ENCODE measurements around the gene FUT9.

The FUT9 gene

DNA sequence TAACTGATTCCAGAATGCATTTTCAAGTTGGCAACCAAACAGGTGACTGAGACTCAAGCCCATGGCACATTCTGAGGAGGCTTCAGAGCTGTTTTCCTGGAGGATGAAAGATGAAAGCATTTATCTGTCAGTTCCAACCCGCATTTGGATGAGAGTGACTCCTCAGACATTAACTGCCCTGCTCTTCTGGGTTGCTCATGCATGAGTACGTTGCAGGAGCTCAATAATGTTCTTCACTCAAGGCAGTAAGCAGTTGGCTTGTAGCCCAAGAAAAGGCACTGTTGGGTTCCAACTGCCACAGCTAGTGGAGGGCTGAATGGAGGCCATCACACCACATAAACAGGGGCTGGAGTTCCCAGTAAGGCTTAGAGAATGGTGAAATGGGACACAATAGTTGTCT lies 155.3 kb downstream of the FUT9 start:
- H3F3A ChIP-seq (ENCODE audit: insufficient read depth, low read length) = no peaks in the 10 kb centered on the region
- no peak overlapping the region for H3K27ac ChIP-seq (ENCODE audit: low read length)
- no peak for DNase-seq
- H3K27me3 ChIP-seq (replicated peaks; ENCODE audit: insufficient read depth, low read length) = no peaks in the 10 kb centered on the region
- H3K36me3 ChIP-seq (replicated peaks; ENCODE audit: insufficient read depth, low read length) = no peaks in the 10 kb centered on the region
- H3K9me3 ChIP-seq (replicated peaks; ENCODE audit: insufficient read depth, low read length) = no peaks in the 10 kb centered on the region
- H3K4me1 ChIP-seq (ENCODE audit: low read length) = no peaks in the 10 kb centered on the region
- H3K9me2 ChIP-seq (replicated peaks; ENCODE audit: insufficient read depth, low read length) = no peaks in the 10 kb centered on the region
- H3K79me2 ChIP-seq (ENCODE audit: low read length) = no peaks in the 10 kb centered on the region
- no peak overlapping the region for H3K4me3 ChIP-seq (ENCODE audit: low read length)
- TF ChIP-seq EZH2phosphoT487 (IDR thresholded peaks at IDR 0.05; ENCODE audit: low read length) = no peak
- TF ChIP-seq EZH2 (optimal IDR thresholded peaks at IDR 0.05; ENCODE audit: low read depth, low read length) = no peak
- TF ChIP-seq, protein P1, sequence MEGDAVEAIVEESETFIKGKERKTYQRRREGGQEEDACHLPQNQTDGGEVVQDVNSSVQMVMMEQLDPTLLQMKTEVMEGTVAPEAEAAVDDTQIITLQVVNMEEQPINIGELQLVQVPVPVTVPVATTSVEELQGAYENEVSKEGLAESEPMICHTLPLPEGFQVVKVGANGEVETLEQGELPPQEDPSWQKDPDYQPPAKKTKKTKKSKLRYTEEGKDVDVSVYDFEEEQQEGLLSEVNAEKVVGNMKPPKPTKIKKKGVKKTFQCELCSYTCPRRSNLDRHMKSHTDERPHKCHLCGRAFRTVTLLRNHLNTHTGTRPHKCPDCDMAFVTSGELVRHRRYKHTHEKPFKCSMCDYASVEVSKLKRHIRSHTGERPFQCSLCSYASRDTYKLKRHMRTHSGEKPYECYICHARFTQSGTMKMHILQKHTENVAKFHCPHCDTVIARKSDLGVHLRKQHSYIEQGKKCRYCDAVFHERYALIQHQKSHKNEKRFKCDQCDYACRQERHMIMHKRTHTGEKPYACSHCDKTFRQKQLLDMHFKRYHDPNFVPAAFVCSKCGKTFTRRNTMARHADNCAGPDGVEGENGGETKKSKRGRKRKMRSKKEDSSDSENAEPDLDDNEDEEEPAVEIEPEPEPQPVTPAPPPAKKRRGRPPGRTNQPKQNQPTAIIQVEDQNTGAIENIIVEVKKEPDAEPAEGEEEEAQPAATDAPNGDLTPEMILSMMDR (IDR thresholded peaks at IDR 0.05; ENCODE audit: low read length) = no peak
- H4K20me1 ChIP-seq (ENCODE audit: insufficient read depth, low read length) = no peaks in the 10 kb centered on the region
- no peak overlapping the region for H2AFZ ChIP-seq (ENCODE audit: low read length)
- no peak overlapping the region for H3K4me2 ChIP-seq (ENCODE audit: low read depth, low read length)
- H3K9ac ChIP-seq (ENCODE audit: low read length) = no peak overlapping the region

DNA sequence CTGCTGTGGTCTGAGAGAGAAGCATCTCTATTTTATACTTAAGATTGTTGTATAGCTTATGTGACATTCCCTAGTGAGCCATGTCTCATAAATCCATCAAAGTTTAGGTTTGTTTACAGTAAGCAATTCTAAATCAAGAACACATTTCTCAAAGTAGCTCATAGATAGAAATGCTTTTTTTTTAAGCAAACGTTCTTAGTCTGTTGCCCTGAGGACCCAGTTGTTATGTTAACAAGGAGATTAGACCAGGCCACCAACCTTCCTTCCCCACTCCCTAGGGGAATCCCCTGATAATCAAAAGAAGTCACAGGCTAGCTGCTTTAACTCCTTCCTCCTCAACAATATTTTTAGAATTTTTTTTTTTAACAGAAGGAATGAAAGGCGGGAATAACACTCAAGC lies 169.0 kb downstream of the FUT9 start:
- no peaks in the 10 kb centered on the region for H3F3A ChIP-seq (ENCODE audit: insufficient read depth, low read length)
- no peaks in the 10 kb centered on the region for H4K20me1 ChIP-seq (ENCODE audit: insufficient read depth, low read length)
- no peaks in the 10 kb centered on the region for H3K4me1 ChIP-seq (ENCODE audit: low read length)
- H3K4me3 ChIP-seq (ENCODE audit: low read length) = no peak overlapping the region
- H3K79me2 ChIP-seq (ENCODE audit: low read length) = no peaks in the 10 kb centered on the region
- no peaks in the 10 kb centered on the region for H3K9me2 ChIP-seq (replicated peaks; ENCODE audit: insufficient read depth, low read length)
- no peak for DNase-seq
- H3K9ac ChIP-seq (ENCODE audit: low read length) = no peak overlapping the region
- H3K27ac ChIP-seq (ENCODE audit: low read length) = no peak overlapping the region
- H3K36me3 ChIP-seq (replicated peaks; ENCODE audit: insufficient read depth, low read length) = no peaks in the 10 kb centered on the region
- H3K4me2 ChIP-seq (ENCODE audit: low read depth, low read length) = no peak overlapping the region
- H3K27me3 ChIP-seq (replicated peaks; ENCODE audit: insufficient read depth, low read length) = no peaks in the 10 kb centered on the region
- H2AFZ ChIP-seq (ENCODE audit: low read length) = no peak overlapping the region
- TF ChIP-seq EZH2 (optimal IDR thresholded peaks at IDR 0.05; ENCODE audit: low read depth, low read length) (no peak), EZH2phosphoT487 (IDR thresholded peaks at IDR 0.05; ENCODE audit: low read length) (no peak)
- TF ChIP-seq, protein P1 (IDR thresholded peaks at IDR 0.05; ENCODE audit: low read length) = no peak
- H3K9me3 ChIP-seq (replicated peaks; ENCODE audit: insufficient read depth, low read length) = no peaks in the 10 kb centered on the region

DNA sequence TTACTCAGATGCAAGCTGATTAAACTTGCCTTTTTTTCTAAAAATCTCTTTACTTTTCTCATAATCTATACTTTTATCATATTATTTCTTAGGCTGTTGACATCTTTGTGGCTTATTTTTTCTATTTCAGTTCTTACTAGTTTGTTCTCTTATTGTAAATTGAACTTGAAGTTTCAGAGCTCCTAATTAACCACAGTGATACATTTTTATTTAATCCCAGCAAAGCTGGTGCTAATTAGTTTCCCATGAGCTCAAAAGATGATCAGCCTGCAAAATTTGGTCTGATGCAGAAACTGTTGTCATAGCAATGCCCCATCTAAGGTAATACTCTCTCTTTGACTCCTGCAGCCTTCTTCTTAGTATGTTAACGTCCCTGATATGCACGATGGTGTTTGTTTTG lies 170.3 kb downstream of the FUT9 start:
- no peak for TF ChIP-seq EZH2 (optimal IDR thresholded peaks at IDR 0.05; ENCODE audit: low read depth, low read length)
- TF ChIP-seq, protein P1 (IDR thresholded peaks at IDR 0.05; ENCODE audit: low read length) = no peak
- no peak for TF ChIP-seq EZH2phosphoT487 (IDR thresholded peaks at IDR 0.05; ENCODE audit: low read length)
- H3K4me2 ChIP-seq (ENCODE audit: low read depth, low read length) = no peak overlapping the region
- no peak overlapping the region for H3K4me3 ChIP-seq (ENCODE audit: low read length)
- no peaks in the 10 kb centered on the region for H3K79me2 ChIP-seq (ENCODE audit: low read length)
- H3K27ac ChIP-seq (ENCODE audit: low read length) = no peak overlapping the region
- H3K9ac ChIP-seq (ENCODE audit: low read length) = no peak overlapping the region
- H4K20me1 ChIP-seq (ENCODE audit: insufficient read depth, low read length) = no peaks in the 10 kb centered on the region
- no peaks in the 10 kb centered on the region for H3K27me3 ChIP-seq (replicated peaks; ENCODE audit: insufficient read depth, low read length)
- H3F3A ChIP-seq (ENCODE audit: insufficient read depth, low read length) = no peaks in the 10 kb centered on the region
- no peaks in the 10 kb centered on the region for H3K9me3 ChIP-seq (replicated peaks; ENCODE audit: insufficient read depth, low read length)
- no peaks in the 10 kb centered on the region for H3K4me1 ChIP-seq (ENCODE audit: low read length)
- no peaks in the 10 kb centered on the region for H3K36me3 ChIP-seq (replicated peaks; ENCODE audit: insufficient read depth, low read length)
- DNase-seq = no peak
- H2AFZ ChIP-seq (ENCODE audit: low read length) = no peak overlapping the region
- no peaks in the 10 kb centered on the region for H3K9me2 ChIP-seq (replicated peaks; ENCODE audit: insufficient read depth, low read length)

All from MM.1S (cell line).